Testis (tissue), 2 donors: ENCODE data around the gene POU6F1.

ENCODE experiments used
- CTCF ChIP-seq, 3 experiments: fragments of 450-650 bp in 2 of 3; fragments of 200-600 bp in 1 of 3; sonication (generic) in 1 of 3; IDR thresholded peaks; one replicate each; pipeline ENCODE4 v1.5.1; 2016 to 2019; ENCODE audit warnings: antibody characterized with exemption in 3 of 3, mild to moderate bottlenecking in 2 of 3, moderate library complexity in 1 of 3
- POLR2A ChIP-seq: fragments of 450-650 bp; IDR thresholded peaks from one replicate; pipeline ENCODE4 v1.6.1; 2017; ENCODE audit warnings: antibody characterized with exemption, mild to moderate bottlenecking, moderate library complexity

- no peak for TF ChIP-seq CTCF (IDR thresholded peaks at IDR 0.05)
- no peak for TF ChIP-seq POLR2A
Measured at GRCh38 chr12:51200806-51201205, 17.1 kb downstream of the POU6F1 start.
